LNCaP clone FGC (cell line): ENCODE measurements around the gene TOX3.

Experiments used
- DNase-seq: peaks from one replicate; pipeline ENCODE4 v3.0.0-alpha.2; 2011; ENCODE audit warnings: low read depth
- H3K4me3 ChIP-seq: 2 replicates; pipeline ENCODE4 v1.5.1; 2011; ENCODE audit warnings: mild to moderate bottlenecking, low read depth, low read length, control low read depth
- TF ChIP-seq, protein P1 (sequence below): IDR thresholded peaks from 2 replicates; pipeline ENCODE4 v1.5.1; 2012; ENCODE audit warnings: mild to moderate bottlenecking; ENCODE audit not compliant: control insufficient read depth, insufficient read depth; ENCODE audit errors: extremely low read depth

Gene TOX3

DNA sequence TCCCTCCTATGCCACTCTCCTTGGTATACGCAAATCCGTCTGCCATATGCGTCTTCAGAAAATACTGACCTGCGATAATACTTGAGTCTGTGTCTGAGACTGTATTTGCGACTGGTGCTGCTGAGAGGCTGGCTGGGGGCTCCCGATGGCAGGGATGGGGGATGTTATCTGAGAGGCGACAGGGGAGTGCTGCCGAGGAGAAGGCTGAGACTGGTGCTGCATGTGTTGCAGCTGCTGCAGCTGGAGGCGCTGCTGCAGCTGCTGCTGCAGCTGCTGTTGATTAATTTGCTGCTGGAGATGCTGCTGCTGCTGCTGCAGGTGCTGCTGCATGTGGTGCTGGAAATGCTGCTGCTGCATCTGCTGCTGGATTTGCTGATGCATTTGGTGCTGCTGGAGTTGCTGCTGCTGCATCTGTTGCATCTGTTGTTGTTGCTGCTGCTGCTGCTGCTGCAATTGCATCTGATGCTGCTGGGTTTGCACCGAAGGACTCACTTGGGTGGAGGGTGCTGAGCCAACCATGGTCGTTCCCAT is 107.7 kb downstream of the TOX3 start:
- TF ChIP-seq, protein P1, sequence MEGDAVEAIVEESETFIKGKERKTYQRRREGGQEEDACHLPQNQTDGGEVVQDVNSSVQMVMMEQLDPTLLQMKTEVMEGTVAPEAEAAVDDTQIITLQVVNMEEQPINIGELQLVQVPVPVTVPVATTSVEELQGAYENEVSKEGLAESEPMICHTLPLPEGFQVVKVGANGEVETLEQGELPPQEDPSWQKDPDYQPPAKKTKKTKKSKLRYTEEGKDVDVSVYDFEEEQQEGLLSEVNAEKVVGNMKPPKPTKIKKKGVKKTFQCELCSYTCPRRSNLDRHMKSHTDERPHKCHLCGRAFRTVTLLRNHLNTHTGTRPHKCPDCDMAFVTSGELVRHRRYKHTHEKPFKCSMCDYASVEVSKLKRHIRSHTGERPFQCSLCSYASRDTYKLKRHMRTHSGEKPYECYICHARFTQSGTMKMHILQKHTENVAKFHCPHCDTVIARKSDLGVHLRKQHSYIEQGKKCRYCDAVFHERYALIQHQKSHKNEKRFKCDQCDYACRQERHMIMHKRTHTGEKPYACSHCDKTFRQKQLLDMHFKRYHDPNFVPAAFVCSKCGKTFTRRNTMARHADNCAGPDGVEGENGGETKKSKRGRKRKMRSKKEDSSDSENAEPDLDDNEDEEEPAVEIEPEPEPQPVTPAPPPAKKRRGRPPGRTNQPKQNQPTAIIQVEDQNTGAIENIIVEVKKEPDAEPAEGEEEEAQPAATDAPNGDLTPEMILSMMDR = no peak
- DNase-seq = no peak

GRCh38 chr16:52437277-52437670 is 109.7 kb downstream of the TOX3 start:
- TF ChIP-seq, protein P1 = no peak
- DNase-seq = no peak
- no peak overlapping the region for H3K4me3 ChIP-seq

More for the DNA sequence above, 107.7 kb downstream of the TOX3 start:
- no peak overlapping the region for H3K4me3 ChIP-seq

DNA sequence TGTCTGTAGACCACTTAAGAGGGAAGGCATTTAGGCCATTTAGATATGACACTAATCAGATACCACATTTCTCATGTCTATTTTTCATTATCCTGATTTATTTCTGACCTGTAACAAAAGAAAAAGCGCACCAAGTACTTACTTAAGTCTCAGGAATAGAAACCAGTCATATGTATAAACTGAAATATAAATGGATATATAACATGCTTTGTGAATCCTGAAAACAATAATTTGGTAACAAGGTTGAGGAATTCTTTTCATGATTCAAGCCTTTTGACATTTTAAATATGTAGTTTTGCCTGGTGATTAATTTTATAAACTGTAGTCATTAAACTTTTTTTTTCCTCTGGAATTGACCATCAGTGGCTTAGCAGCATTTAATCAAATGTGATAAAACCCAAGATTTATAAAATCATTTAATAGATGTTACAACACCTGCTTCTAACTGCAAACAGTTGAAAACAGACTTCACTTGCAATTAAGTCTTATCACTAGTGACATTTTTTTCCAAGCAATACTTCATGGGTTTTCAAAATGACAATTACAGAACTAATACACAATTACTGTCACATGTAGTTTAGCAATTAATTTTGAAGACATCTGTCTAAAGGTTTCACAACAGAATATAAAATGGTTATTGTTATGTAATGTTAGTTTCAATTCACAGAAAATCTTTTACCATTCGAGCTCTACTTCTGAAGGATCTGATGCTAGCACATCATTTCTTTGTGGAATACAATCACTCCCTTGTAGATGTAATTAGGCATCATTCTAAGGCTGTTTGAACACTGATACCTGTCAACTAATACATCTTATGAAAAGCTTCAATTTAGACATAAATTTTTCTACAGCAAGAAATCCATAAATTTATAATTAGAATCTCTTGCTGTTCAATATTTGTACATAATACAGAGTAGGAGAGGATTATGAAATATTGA is 110.3 kb downstream of the TOX3 start:
- no peak for DNase-seq
- TF ChIP-seq, protein P1 = no peak
- H3K4me3 ChIP-seq = no peak overlapping the region

DNA sequence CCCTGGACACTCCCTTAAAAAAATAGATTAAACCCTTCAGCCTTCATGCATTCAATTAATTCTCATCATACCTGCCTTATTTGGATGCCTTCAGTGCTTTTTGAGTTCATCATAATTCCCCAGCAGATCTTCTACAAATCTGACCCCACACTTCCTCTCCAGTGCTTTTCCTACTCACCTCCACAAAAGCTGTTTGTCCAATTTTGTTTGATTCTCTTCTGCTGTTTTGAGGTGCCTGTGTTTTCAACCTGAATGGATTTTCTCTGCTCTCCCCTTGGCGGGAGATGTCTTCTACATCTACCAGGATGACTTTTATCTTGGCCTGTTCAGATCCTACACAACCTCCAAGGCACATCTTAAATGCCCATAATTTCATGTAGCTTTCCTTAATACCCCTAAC is 112.7 kb downstream of the TOX3 start:
- H3K4me3 ChIP-seq = no peak overlapping the region
- TF ChIP-seq, protein P1 = no peak
- no peak for DNase-seq

GRCh38 chr16:52433643-52434042 is 113.3 kb downstream of the TOX3 start:
- TF ChIP-seq, protein P1 = no peak
- no peak overlapping the region for H3K4me3 ChIP-seq
- DNase-seq = no peak

DNA sequence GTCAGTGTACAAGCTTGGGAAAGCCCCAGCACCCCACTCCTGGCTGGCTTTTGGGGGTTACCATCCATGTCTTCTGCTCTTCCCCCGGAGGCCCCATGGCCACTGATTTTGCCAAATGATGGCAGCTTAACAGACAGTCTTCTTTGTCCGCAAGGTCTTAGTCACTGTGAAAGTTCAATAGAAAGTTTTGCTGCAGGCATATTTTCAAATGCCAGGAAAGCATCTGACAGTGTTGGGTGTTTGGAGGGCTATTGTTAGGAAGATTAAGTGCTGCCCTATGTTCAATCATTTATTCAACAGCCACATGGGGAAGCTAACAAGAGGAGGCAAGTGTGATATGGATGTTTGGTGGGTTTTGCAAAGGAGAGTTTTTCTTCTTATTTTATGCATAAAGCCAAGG is 122.4 kb downstream of the TOX3 start:
- no peak overlapping the region for H3K4me3 ChIP-seq
- TF ChIP-seq, protein P1 = no peak
- no peak for DNase-seq

DNA sequence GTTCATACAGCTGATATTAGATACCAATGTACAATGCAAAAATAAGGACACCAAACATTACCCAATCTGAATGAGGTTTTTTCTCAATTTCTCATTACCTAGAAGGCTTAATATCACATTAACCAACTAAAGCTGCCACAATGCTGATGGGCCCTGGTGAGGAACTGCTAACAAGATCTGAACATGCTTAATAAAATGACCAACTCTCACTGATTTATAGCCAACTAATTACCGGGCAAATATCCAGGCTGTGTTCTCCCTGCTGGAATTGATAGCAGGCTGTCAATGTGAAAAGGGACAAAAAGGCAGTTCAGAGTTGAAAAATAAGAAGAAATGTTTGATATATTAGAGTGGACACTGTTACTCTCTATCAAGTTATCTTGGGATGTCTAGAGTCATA is 124.6 kb downstream of the TOX3 start:
- TF ChIP-seq, protein P1 = no peak
- no peak overlapping the region for H3K4me3 ChIP-seq
- no peak for DNase-seq
